Esophagus mucosa (tissue), 1 donor: ENCODE data around the gene AKR7A2. TPM values are rescaled to one million over a fixed set of nuclear protein-coding genes. Genes with fewer than 3 reads are reported as not detected.

Experiments
- ATAC-seq: fragments of 200-7000 bp; cut with Tn5 transposase; one replicate; pipeline ENCODE4 v1.9.1; 2020
- total RNA-seq: library from RNA; stranded (reverse); gene quantifications from one replicate; pipeline ENCODE4 v1.2.4, GENCODE V29; 2023
- donor health status: DM: yes; HTN: yes; CAD: no.

Gene AKR7A2
- total RNA-seq, 1 donor from 2014 or later, result 50.2 TPM

- no peak for ATAC-seq
Measured at GRCh38 chr1:19342894-19343616, 31.1 kb upstream of the AKR7A2 start.

DNA sequence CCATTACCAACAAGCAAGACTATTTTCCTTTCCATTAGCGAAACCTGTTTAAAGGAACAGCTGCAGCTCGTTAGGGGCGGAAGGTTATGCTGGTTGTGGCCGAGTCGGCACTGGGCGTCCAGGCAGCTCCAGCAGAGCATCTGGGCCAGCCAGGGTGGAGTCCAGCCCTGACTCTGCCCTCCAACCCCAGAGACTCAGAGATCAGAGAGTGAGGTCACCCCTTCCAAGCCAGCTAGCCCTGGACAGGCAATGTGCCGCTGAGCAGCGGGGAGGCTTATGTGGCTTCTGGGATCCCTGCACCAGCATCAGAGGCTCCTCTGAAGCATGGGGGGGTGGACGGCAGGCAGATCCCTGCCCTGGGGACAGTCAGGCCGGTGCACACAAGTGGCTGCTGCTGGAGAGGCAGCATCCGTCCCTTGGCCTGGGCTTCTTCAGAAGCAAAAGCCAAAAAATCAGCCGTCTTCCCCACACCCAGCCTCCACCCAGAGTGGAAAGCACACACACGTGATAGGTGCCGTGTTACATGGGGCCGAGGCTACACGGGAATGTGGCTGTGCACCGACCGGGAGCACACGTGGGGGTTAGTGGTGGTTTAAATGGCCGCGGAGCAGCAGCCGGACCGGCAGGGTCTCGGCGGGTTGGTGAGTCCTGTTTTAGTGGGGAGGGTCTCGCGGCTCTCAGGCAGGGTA lies 30.3 kb upstream of the AKR7A2 start:
- ATAC-seq, result no peak

DNA sequence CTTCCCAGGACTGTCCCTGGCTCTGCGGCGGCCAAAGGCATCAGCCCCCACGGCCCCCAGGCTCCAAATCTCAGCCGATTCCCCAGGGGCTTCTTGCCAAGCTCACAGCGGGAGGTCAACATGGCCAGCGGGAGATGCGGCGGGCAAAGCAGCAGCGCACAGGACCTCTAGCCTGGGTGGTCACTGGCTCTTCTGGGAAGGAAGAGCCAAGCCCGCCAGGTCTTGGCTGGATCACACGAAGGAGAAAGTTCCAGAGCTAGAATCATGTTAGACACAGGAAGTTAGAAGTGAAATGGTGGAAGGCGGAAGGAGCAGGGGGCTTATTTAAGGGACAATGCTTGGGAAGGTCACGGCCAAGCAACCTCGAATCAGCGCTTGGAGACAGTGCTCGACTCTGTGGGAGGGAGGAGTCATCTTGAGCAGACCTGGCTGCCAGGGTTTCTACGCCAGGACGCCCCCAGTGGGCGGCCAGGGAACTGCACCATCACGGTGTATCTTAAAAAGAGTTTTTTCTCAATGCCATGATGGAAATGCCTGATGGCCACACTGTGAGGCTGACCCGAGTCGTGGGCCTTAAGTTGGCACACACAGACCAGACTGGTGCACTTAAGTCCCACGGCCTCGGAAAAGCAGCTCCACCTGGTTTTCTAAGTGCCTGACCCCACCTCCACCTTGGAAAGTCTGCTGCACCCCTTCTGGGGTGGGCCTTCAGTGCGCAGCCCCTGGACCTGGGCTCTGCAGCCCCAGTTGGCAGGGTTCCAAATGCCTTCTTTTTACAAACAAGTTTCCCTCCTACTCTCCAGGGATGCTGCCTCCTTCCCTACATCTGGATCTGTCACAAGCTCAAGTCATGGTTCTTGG lies 29.5 kb upstream of the AKR7A2 start:
- peak; percentile 66 for ATAC-seq

DNA sequence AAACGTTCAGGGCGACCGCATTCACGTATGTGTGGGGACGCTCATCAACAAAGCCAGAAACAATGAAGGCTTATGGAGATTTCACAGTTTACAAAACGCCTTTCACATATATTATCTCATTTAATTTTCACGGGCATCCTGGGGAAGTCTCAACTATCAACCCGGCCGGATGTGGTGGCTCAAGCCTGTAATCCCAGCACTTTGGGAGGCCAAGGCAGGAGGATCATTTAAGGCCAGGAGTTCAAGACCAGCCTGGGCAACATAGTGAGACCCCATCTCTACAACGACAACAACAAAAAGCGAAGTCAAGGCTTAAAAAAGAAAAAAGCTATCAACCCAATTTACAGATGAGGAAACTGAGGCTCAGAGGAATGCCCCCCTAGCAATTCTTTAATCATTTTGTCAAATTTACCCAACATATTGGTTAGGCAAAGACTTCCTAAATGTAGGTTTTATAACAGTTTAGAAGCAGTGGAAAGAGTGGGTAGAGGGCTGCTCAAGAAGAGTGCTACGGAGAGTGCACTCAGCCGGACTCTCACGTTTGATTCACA lies 28.5 kb upstream of the AKR7A2 start:
- ATAC-seq, result no peak

DNA sequence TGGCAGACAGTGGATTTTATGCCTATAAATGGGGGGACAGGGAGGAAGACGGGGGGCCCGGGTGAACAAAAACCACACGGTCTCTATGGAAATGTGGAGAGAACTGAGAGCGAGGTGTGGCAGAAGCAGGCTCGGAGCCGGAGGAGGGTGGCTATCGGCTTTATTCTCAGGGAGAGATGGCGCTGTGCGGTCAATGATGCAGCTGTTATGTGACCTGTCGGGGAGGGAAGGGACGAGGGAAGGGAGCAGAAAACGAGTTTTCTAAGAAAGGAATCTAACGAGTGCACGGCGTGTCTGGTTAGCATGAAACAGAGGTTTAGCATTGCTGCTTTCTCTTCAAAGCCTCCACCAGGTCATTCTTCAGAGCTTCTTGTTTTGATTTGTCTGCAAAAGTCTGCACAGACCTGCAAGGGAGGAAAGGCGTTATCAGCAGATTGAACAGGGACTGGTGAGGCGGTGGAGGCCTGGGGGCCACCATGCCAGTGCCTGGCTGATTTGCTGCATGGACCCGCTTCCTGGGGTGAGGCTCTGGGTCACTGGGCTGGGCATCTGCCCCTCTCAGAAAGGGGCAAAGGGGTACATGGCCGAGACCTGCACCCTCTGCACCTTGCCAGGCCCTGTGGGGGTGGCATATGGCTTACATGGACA lies 27.4 kb upstream of the AKR7A2 start:
- ATAC-seq, result no peak

DNA sequence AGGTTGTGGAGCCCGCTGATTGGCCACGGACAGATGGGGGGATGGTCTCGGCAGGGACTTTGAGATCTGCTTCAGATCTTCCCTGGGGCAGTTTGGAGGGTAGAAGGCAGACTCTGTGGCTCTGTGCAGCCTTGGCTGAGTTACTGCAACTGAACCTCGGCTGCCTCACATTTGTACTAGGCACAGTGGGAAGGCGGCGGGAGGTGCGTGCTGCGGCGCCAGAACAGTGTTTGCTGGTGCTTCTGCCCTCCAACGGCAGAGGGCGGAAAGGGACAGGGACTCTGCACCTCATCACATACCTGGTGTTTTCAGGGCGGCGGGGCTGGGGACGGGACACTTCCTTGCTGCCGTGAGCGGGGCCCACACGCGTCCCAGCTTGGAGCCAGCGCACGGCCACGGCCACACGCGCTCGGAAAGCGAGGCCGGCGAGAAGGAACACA lies 26.4 kb upstream of the AKR7A2 start:
- peak; percentile 13 for ATAC-seq

- no peak for ATAC-seq
Measured at GRCh38 chr1:19337289-19337688, 25.3 kb upstream of the AKR7A2 start.

GRCh38 chr1:19336543-19336942 lies 24.6 kb upstream of the AKR7A2 start:
- peak; percentile 37 for ATAC-seq

DNA sequence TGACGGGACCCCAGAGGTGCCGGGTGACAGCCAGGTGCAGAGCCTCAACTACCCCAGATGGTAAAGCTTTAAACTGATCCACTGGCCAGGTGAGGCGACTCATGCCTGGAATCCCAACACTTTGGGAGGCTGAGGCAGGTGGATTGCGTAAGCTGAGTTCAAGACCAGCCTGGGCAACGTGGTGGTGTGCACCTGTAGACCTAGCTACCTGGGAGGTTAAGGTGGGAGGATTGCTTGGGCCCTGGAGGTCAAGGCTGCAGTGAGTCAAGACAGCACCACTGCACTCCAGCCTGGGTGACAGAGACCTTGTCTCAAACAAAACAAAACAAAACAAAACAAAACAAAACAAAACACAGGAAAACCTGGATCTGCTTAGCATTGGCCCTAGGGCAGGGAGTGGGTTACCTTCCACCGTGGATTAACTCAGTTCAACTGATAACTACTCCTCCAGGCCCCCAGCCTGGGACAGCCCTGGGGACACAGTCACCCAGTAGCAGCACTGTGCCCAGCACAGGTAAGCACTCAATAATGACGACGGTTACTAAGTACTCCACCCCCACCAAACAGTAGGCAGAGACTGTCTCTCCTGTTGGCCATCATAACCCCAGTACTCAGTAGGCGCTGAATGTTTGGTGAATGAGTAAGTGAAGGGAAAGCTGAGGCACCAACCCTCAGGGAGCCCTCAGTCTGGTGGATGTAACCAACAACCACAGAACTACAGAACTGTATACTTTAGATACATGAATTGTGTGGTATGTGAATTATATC lies 21.8 kb upstream of the AKR7A2 start:
- ATAC-seq, result no peak

DNA sequence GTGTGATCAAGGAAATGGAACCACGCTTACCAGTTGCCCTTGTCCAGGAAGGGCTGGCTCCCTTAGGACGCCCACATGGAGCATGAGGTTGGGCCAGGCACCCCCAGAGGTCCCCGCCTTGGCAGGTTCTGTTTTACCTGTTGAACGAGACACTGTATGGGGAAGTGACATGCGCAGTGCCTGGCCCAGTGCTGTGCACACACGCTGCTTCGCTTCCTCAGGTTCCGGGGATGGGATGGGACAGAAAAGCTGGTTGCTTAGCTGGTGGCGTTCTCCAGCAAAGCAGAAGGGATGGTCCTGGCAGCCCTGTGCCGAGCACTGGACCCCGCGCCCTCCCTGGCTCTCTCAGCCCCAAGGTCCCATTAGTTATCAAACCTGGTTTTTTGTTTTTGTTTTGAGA lies 20.9 kb upstream of the AKR7A2 start:
- peak; percentile 41 for ATAC-seq

DNA sequence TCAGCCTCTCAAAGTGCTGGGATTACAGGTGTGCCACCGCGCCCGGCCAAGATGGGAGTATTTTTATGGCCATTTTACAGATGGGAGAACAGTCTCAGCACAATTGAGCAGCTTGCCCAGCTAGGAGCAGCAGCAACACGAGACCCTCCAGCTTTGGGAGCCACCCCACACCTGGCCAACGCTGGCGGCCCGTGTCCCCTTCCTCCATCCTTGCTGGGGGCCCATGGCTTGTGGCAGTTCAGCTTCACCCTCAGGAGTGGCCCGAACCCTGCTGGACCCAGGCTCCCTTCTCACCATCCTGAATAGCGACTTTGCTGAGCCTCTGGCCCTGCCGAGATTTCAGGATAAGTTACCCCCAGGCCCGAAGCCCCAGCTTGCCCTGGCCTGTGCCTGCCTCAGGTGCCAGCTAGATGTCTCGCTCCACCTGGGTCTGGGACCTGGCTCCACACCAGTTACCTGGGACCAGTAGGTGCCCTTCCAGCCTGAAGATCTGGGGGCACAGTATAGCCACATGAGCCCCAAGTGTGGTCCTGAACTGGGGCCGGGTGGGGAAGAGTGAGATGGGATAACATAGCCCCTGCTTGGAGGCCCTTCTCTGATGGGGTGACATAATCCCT lies 19.4 kb upstream of the AKR7A2 start:
- ATAC-seq, result no peak

DNA sequence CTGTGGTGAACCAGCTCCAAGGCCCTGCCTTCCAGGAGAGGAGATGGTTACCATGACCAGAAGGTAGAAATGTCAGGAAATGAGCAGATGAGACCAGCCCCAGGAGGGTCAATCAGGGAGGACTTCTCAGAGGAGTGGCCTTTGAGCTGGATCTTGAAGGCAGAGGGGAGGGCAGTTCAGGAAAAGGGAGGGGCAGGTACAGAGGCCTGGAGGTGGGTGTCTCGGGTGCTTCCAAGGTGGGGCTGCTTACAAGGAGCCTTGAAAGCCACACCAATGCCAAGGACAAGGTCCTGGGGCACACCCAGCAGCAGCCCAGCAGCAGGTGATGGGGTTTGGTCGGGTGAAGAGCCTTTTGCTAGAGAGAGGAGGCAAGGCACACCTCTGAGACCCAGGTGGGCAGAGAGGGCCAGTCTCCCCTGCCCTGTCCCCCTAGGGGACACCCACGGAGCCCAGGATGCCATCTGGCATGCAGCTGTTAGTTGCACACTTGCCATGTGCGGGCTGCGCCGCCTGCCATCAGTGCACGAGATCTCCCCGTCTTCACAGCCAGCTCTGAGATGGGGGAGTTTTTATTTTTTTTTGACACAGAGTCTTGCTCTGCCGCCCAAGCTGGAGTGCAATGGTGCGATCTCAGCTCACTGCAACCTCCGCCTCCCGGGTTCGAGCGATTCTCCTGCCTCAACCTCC lies 18.6 kb upstream of the AKR7A2 start:
- ATAC-seq, result no peak

GRCh38 chr1:19329611-19330010 lies 17.7 kb upstream of the AKR7A2 start:
- ATAC-seq, result no peak

DNA sequence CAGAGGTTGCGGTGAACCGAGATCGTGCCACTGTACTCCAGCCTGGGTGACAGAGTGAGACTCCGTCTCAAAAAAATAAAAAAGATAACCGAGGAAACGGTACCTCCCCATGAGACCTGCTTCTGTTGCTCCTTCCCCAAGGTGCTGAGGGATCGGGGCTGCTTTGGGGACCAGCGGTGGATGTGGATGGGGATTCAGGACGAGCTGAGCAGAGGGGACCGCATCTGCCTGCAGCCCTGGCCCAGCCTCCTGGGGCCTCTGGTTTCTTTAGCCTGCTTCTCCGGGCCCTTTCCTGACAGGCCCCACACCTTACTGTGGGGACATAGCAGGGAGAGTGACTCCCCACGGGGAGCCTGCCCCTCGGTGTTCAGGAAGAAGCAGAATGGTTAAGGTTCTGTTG lies 17.2 kb upstream of the AKR7A2 start:
- ATAC-seq, result no peak

GRCh38 chr1:19328486-19328885 lies 16.5 kb upstream of the AKR7A2 start:
- ATAC-seq, result no peak

GRCh38 chr1:19327736-19328135 lies 15.8 kb upstream of the AKR7A2 start:
- ATAC-seq, result no peak

DNA sequence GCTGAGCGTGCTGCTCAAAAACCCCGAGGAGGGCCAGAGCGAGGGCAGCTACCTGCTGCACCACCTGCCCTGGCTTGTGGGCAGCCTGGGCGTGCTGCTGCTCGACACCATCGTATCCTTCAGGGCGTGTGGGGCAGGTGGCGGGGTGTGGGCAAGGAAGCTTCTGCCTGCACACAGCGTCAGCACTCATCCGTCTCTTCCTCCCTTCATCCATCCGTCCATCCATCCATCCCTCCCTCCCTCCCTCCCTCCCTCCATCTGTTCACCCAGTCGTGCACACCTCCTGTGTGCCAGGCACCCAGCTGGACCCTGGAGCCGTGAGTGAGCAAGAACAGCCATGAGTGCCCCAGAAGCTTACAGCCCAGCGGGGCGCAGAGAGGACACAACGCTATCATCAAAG lies 15.4 kb upstream of the AKR7A2 start:
- ATAC-seq, result no peak

GRCh38 chr1:19326748-19327065 lies 14.8 kb upstream of the AKR7A2 start:
- ATAC-seq, result no peak

GRCh38 chr1:19325958-19326747 lies 14.2 kb upstream of the AKR7A2 start:
- no peak for ATAC-seq

DNA sequence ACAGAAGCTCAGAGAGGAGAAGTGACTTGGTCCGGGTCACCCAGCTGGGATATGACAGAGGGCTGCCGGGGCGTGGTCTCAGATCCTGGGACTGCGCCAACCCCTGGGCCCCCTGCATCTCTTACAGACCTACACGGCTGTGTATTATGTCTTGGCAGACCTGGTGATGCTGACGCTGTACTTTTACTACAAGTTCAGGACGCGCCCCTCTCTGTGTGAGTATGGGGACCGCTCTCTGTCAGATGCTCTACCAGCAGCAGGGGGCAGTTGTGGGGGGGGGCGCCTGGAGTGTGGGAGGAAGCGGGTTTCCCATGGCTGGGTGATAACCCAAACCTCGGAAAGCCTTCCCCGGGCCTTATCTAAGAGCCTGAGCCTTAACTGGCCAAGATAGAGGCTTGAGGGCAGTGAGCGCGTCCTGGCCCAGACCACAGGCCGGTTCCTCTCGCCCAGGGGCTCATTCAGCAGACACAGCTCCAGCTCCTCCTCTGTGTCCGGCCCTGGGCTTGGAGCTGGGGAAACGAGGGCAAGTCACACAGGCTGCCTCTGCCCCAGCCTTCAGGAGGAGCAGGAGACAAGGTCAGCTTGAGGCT lies 13.5 kb upstream of the AKR7A2 start:
- no peak for ATAC-seq
